Measurements from ENCODE around the gene BICC1. TPM values are rescaled to one million over a fixed set of nuclear protein-coding genes. Genes with fewer than 3 reads are reported as not detected.

The BICC1 gene
- total RNA-seq, 1 donor from 2014 or later, result 58.0 TPM

DNA sequence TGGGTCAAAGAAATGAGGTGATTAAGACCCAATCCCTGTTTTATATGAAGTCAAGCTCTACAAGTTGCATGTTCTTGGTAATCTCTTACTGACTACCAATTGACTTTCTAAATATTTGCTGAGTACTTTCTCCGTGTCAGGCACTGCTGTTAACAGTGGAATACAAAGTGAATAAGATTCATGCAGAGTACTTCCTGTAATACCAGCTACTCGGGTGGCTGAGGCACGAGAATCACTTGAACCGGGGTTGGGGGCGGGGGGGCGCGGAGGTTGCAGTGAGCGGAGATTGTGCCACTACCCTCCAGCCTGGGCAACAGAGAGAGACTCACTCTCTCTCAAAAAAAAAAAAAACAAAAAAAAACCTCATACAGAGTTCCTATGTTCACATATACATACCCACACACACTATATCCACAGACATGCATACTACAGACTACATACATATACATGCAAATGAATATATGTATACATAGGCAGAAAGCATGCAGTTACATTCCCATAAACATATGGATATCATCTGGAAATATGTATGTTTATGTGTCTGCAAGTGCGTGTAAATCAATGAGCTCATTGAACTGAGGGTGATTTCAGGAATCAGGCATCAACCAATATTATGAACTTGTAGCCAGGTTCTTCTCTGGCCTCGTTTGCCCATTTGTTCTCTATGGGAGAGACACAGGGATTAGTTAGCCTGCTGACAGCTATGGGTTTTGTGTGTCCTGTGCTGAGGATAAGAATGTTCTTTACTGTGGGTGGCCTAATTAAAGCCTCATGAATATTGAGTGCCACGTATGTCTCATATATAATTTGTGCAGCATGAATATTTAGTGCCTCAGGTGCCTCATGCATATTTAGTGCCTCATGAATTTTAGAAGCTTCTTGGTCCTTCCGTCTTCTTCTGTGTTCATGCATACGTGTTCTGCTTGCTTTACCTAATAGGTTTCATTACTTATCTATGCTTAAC lies 73.9 kb downstream of the BICC1 start:
- peaks cover 3% of the 10 kb centered on the region for H3K36me3 ChIP-seq (ENCODE audit: control insufficient read depth, insufficient read depth, low read length)
- TF ChIP-seq, protein P1, sequence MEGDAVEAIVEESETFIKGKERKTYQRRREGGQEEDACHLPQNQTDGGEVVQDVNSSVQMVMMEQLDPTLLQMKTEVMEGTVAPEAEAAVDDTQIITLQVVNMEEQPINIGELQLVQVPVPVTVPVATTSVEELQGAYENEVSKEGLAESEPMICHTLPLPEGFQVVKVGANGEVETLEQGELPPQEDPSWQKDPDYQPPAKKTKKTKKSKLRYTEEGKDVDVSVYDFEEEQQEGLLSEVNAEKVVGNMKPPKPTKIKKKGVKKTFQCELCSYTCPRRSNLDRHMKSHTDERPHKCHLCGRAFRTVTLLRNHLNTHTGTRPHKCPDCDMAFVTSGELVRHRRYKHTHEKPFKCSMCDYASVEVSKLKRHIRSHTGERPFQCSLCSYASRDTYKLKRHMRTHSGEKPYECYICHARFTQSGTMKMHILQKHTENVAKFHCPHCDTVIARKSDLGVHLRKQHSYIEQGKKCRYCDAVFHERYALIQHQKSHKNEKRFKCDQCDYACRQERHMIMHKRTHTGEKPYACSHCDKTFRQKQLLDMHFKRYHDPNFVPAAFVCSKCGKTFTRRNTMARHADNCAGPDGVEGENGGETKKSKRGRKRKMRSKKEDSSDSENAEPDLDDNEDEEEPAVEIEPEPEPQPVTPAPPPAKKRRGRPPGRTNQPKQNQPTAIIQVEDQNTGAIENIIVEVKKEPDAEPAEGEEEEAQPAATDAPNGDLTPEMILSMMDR (IDR thresholded peaks at IDR 0.05; ENCODE audit: insufficient read depth, low read length, poor library complexity, severe bottlenecking), result no peak
- H3K27me3 ChIP-seq (ENCODE audit: control insufficient read depth, insufficient read depth, low read length), result no peaks in the 10 kb centered on the region
- no peak overlapping the region for H3K4me3 ChIP-seq (ENCODE audit: low read depth, low read length)
- DNase-seq (ENCODE audit: low read depth), result no peak

GRCh38 chr10:58587676-58588075 lies 75.0 kb downstream of the BICC1 start:
- DNase-seq (ENCODE audit: low read depth), result no peak
- peaks cover 3% of the 10 kb centered on the region for H3K36me3 ChIP-seq (ENCODE audit: control insufficient read depth, insufficient read depth, low read length)
- TF ChIP-seq, protein P1 (IDR thresholded peaks at IDR 0.05; ENCODE audit: insufficient read depth, low read length, poor library complexity, severe bottlenecking), result no peak
- no peak overlapping the region for H3K4me3 ChIP-seq (ENCODE audit: low read depth, low read length)
- H3K27me3 ChIP-seq (ENCODE audit: control insufficient read depth, insufficient read depth, low read length), result no peaks in the 10 kb centered on the region

DNA sequence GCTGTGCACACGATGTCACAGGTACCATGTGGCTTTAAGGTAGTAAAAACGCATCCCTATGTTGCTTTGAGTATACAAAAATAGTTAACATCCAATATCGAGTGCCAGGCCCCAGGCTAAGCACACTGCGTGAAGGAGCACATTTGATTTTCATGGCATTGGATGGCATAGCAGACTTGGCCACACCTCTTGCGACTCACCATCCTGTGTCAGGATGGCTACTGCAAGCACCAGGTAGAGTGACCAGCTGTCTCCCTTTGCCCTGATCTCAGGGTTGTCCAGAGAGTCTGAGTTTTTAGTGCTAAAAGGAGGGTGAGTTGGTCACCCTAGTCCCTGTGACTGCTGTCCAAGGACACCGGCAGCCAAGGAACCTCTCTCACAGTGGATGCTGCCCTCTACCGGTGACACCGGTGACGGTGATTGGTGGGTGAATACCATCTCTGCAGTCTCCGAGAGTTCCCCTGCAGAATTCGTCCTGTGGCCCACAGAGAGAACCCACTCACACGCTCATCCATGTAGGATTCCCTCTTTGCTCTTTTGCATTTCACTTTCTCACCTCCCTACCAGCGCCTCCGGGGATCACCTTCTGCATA lies 76.1 kb downstream of the BICC1 start:
- TF ChIP-seq, protein P1 (IDR thresholded peaks at IDR 0.05; ENCODE audit: insufficient read depth, low read length, poor library complexity, severe bottlenecking), result peak; percentile 45
- H3K27me3 ChIP-seq (ENCODE audit: control insufficient read depth, insufficient read depth, low read length), result no peaks in the 10 kb centered on the region
- peaks cover 3% of the 10 kb centered on the region for H3K36me3 ChIP-seq (ENCODE audit: control insufficient read depth, insufficient read depth, low read length)
- H3K4me3 ChIP-seq (ENCODE audit: low read depth, low read length), result no peak overlapping the region
- DNase-seq (ENCODE audit: low read depth), result no peak

DNA sequence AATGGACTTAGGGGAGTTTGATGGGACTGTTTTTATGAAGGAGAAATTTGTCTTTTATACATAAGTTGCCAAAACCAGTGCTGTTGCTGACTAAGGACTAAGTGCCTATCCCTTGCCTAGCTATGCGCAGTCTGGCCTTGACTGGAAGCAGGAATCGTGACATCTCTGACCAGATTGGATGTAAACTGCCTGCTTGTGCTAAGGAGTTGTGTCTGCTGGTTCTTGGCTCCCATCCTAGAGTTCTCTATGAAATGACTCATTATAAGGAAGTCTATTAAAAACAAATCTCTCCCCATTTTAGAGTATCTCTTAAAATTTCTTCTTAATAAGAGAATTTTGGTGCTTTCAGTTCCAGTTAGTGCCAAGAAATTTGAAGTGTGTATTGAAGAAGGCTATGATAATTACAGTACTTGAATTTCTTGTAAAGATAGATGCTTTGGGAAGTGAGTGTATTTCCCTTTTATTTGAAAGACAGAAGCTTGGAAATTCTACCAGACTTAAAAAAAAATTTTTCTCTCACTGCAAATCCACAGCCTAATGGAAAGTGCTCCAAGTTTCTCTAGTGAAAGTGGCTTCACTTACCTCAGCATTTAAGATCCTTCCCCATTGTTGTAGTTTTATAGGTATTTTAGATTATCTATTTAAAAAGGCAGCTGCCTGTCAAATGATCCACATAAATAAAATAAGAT lies 77.6 kb downstream of the BICC1 start:
- TF ChIP-seq, protein P1 (IDR thresholded peaks at IDR 0.05; ENCODE audit: insufficient read depth, low read length, poor library complexity, severe bottlenecking), result no peak
- peak; percentile 44 for DNase-seq (ENCODE audit: low read depth)

DNA sequence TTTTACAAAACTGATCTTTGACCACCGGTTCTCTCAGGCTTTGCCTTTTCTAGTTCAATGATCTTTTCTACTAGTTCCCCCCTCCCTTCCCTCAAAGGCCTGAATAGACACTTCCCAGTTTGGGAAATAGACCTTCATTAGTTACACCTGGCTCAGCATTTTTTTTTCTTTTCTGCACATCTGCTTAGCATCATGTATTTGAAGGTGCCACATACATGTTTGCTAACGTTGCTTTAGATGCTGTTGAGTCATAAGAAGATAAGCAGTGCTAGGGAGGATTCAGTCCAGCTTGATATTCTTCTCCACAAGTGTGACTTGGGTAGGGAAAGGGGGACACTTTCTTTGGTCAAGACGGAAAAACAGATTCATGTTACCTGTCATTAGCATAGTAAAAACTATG lies 78.3 kb downstream of the BICC1 start:
- no peak for DNase-seq (ENCODE audit: low read depth)
- H3K27me3 ChIP-seq (ENCODE audit: control insufficient read depth, insufficient read depth, low read length), result no peaks in the 10 kb centered on the region

More for the DNA sequence above, 77.6 kb downstream of the BICC1 start:
- Histone ChIP-seq H3K27me3 (ENCODE audit: control insufficient read depth, insufficient read depth, low read length) (no peaks in the 10 kb centered on the region), H3K36me3 (ENCODE audit: control insufficient read depth, insufficient read depth, low read length) (peaks cover 3% of the 10 kb centered on the region), H3K4me3 (ENCODE audit: low read depth, low read length) (no peak overlapping the region)

More for the DNA sequence above, 78.3 kb downstream of the BICC1 start:
- TF ChIP-seq, protein P1 (IDR thresholded peaks at IDR 0.05; ENCODE audit: insufficient read depth, low read length, poor library complexity, severe bottlenecking), result no peak
- Histone ChIP-seq H3K4me3 (ENCODE audit: low read depth, low read length) (no peak overlapping the region), H3K36me3 (ENCODE audit: control insufficient read depth, insufficient read depth, low read length) (peaks cover 3% of the 10 kb centered on the region)

Data from kidney epithelial cell (primary cell).